Cardiac muscle cell (in vitro differentiated cells and primary cell): ENCODE data around the gene LRTM2. TPM values are rescaled to one million over a fixed set of nuclear protein-coding genes. Genes with fewer than 3 reads are reported as not detected.

Experiments used
- DNase-seq, 2 donors: peaks; one replicate each; pipeline versions ENCODE4 v3.0.0 to v3.0.0-alpha.2; 2010 to 2017; ENCODE audit warnings: low read depth in 1 of 2, low spot score in 1 of 2
- H3K27ac ChIP-seq: fragments of 200-600 bp; sonication (generic); 2 replicates; pipeline ENCODE4 v1.5.1; 2016
- H3K27me3 ChIP-seq: fragments of 200-600 bp; sonication (generic); 2 replicates; pipeline ENCODE4 v1.6.0; 2016; ENCODE audit warnings: control low read depth
- H3K36me3 ChIP-seq: fragments of 200-600 bp; sonication (generic); 2 replicates; pipeline ENCODE4 v1.5.1; 2016; ENCODE audit warnings: control low read depth
- H3K4me1 ChIP-seq: fragments of 200-600 bp; sonication (generic); 2 replicates; pipeline ENCODE4 v1.8.1; 2017; ENCODE audit warnings: low read depth, mild to moderate bottlenecking, mixed run types
- H3K4me3 ChIP-seq: fragments of 200-600 bp; sonication (generic); 2 replicates; pipeline ENCODE4 v1.5.1; 2016; ENCODE audit warnings: mild to moderate bottlenecking
- H3K9me3 ChIP-seq: fragments of 200-600 bp; sonication (generic); 2 replicates; pipeline ENCODE4 v1.5.1; 2017; ENCODE audit warnings: low read depth, mild to moderate bottlenecking, control low read depth
- polyA plus RNA-seq: library from polyadenylated mRNA; unstranded; fragments of >200 nt; fragmentation: Nextera tagmentation; extraction: Ambion mirVana; gene quantifications from 2 replicates; pipeline ENCODE4 v1.2.1, GENCODE V29; 2016
- total RNA-seq: library from RNA; depleted of rRNA; stranded (reverse); fragments of >200 nt; gene quantifications from 2 replicates; pipeline ENCODE4 v1.2.3, GENCODE V29; 2016
- TF ChIP-seq, protein P1 (sequence below): IDR thresholded peaks from 2 replicates; pipeline ENCODE4 v1.5.1; 2012; ENCODE audit warnings: low read depth, mild to moderate bottlenecking, low read length

The LRTM2 gene
- total and polyA plus RNA-seq, 2 experiments from 2014 or later, result not detected

DNA sequence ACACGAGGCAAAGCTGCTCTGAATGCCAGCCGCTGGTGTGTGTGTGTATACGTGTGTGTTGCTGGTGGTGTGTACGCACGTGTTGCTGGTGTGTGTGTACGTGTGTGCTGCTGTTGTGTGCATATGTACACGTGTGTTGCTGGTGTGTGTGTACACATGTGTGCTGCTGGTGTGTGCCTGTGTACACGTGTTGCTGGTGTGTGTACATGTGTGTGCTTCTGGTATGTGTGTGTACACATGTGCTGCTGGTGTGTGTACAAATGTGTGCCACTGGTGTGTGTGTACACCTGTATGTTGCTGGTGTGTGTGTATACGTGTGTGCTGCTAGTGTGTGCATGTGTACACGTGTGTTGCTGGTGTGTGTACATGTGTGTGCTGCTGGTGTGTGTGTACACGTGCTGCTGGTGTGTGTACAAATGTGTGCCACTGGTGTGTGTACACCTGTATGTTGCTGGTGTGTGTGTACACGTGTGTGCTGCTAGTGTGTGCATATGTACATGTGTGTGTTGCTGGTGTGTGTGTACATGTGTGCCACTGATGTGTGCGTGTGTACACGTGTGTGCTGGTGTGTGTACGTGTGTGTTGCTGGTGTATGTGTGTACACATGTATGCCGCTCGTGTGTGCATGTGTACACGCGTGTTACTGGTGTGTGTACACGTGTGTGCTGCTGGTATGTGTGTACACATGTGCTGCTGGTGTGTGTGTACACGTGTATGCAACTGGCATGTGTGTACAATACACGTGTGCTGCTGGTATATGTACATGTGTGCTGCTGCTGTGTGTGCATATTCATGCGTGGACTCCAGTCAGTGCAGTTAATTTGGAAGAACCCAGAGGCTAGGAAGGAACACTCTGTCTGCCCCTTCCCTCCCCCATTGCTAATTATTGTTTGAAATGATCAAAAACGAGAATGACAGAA, 50.9 kb downstream of the LRTM2 start:
- TF ChIP-seq, protein P1, sequence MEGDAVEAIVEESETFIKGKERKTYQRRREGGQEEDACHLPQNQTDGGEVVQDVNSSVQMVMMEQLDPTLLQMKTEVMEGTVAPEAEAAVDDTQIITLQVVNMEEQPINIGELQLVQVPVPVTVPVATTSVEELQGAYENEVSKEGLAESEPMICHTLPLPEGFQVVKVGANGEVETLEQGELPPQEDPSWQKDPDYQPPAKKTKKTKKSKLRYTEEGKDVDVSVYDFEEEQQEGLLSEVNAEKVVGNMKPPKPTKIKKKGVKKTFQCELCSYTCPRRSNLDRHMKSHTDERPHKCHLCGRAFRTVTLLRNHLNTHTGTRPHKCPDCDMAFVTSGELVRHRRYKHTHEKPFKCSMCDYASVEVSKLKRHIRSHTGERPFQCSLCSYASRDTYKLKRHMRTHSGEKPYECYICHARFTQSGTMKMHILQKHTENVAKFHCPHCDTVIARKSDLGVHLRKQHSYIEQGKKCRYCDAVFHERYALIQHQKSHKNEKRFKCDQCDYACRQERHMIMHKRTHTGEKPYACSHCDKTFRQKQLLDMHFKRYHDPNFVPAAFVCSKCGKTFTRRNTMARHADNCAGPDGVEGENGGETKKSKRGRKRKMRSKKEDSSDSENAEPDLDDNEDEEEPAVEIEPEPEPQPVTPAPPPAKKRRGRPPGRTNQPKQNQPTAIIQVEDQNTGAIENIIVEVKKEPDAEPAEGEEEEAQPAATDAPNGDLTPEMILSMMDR, result no peak
- Histone ChIP-seq H3K9me3 (no peaks in the 10 kb centered on the region), H3K27me3 (no peaks in the 10 kb centered on the region), H3K27ac (no peak overlapping the region), H3K4me3 (no peak overlapping the region), H3K4me1 (no peaks in the 10 kb centered on the region), H3K36me3 (no peaks in the 10 kb centered on the region)
- no peak for DNase-seq

DNA sequence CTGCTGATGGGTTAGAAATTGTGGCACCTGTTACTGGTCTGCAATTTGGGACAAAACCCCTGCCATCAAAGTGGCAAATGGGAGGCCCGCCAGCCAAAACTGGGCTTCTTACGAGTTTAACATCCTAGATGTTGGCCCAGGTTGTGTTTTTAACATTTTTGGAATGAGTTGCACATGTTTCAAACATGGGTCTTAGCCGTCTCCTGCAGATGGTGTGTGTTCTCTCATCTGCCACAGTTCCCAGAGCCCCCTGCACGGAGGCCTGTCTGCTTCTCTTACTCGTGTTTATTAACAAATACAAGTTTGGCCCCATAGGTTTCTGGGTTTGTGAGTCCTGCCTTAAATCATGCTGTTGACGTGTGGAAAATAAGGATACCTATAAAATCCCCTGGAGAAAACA, 51.6 kb downstream of the LRTM2 start:
- TF ChIP-seq, protein P1, result no peak
- no peak overlapping the region for H3K27ac ChIP-seq
- H3K9me3 ChIP-seq, result no peaks in the 10 kb centered on the region
- no peak for DNase-seq
- no peak overlapping the region for H3K4me3 ChIP-seq
- no peaks in the 10 kb centered on the region for H3K4me1 ChIP-seq
- no peaks in the 10 kb centered on the region for H3K36me3 ChIP-seq
- no peaks in the 10 kb centered on the region for H3K27me3 ChIP-seq

DNA sequence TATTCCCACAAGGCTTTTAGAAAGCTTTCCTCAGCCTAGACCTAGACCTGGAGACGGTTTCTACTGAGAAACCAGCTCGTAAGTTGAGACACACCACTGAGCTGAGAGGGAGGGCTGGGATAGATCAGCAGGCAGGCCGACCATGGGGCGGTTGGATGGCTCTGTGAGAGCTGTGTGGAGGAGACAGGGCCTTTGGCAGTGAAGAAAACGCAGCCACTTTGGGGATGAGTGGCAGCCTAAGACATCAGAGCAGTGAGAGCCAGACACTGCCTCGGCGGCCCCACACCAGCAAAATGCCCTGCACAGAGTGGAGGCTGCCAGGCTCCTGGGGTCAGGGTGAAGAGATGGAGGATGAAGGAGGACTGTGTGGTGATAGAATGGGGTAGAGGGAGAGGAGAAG, 52.1 kb downstream of the LRTM2 start:
- H3K4me1 ChIP-seq, result no peaks in the 10 kb centered on the region
- H3K27me3 ChIP-seq, result no peaks in the 10 kb centered on the region
- TF ChIP-seq, protein P1, result no peak
- H3K27ac ChIP-seq, result no peak overlapping the region
- no peak overlapping the region for H3K4me3 ChIP-seq
- no peaks in the 10 kb centered on the region for H3K36me3 ChIP-seq
- H3K9me3 ChIP-seq, result no peaks in the 10 kb centered on the region
- DNase-seq, result no peak

DNA sequence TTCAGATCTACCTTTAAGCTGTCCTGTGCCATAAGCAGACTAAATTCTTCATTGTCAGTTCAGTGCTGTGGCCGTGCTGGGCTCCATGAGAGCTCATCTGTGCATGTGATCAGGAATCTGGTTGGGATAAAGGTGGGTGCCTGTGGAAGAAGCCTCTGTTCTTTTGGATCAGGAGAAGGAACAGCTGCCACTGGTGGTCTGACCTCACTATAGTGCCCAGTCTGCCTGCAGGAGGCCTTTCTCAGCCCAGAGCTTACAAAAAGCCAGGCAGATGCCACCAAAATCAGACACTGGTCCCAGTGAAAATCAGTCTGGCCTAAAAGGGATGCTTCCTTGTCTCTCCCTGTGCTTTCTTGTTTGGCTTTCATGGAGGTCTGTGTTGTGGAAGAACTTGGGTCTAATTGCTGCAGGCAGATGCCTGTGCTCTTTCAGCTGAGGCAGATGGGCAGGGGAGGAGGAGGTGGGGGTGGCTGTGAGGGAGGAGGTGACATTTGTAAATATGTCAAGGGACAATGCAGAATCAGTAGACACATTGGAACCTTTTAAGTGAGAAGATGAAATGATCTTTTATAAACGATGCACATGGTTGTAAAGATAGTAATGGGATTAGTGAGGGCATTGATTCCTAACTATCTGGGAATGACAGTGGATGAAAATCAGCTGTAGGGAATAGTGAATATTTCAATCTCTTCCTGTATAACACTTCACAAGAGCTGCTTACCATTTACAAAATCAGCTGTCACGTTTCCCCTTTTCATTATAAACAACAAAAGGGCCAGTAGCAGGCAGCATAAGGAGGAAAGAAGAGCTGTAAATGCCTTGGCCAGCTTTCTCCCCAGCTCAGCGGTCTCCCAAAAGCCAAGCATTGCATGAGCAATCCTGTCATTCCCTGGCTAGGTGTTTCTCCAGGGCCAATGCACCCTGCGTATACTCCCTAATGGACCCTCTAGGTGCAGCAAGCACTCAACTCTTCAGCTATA, 53.5 kb downstream of the LRTM2 start:
- TF ChIP-seq, protein P1, result no peak
- Histone ChIP-seq H3K27ac (no peak overlapping the region), H3K4me1 (no peaks in the 10 kb centered on the region), H3K9me3 (no peaks in the 10 kb centered on the region), H3K36me3 (no peaks in the 10 kb centered on the region), H3K4me3 (no peak overlapping the region), H3K27me3 (no peaks in the 10 kb centered on the region)
- DNase-seq, result no peak

DNA sequence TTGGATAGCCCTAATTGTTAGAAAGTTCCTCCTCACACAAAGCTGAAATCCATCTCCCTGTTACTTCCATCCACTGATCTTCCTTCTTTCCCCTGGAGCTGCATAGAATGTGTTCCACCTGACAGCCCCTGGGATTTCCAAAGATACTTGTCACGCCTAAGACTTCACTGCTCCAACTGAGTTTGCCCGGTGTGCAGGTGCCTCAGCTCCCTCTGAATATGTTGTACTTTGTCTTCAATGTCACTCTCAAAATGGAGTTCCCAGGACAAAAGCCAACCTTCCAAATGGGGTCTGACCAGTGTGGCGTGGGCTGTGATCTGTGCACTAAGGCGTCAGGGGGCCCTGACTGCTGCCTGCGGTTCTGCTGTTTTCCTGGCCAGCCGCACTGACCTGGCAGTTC, 55.2 kb downstream of the LRTM2 start:
- no peak for DNase-seq
- Histone ChIP-seq H3K9me3 (no peaks in the 10 kb centered on the region), H3K4me1 (no peaks in the 10 kb centered on the region), H3K27me3 (no peaks in the 10 kb centered on the region), H3K36me3 (no peaks in the 10 kb centered on the region), H3K27ac (no peak overlapping the region), H3K4me3 (no peak overlapping the region)
- TF ChIP-seq, protein P1, result no peak
